DMS79 treated with DMSO at 0.1 percent for 48 hours (cell line): ENCODE results near the gene GRID2IP.
"Not testable (repeated sequence)": the region's sequence is repeated elsewhere in the genome, so short reads cannot be mapped to it uniquely, and the experiment has no call there.

Experiments
- DNase-seq: peaks from one replicate; lab custom pipeline; 2025; lab: John Stamatoyannopoulos, UW

The GRID2IP gene

DNA sequence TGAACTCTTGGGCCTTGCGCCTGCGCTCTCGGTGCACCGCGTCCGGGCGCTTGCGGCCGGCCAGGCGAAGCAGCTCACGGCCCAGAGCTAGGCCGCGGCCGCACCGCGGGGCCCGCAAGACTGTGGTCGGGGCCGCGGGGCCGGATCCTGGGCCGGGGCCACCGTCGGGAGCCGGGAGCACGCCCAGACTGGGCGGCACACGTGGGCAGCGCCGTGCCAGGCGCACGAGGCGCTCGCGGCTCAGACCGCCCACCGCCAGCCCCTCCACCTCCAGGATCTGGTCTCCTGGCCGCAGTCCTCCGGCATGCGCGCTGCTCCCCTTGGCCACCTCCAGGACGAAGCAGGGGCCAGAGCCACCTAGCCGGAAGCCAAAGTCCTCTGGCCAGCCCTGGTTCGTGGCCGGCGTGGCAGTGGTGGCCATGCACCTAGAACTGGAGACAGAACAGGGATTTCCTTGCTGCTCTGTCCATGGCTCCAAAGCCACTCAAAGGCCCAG is at the start of gene GRID2IP:
Gene GRID2IP (minus strand): TSS at position 446 of the 496 bp plus-strand sequence. CDS start 25 bp downstream, at position 421.
- DNase-seq: no peak

DNA sequence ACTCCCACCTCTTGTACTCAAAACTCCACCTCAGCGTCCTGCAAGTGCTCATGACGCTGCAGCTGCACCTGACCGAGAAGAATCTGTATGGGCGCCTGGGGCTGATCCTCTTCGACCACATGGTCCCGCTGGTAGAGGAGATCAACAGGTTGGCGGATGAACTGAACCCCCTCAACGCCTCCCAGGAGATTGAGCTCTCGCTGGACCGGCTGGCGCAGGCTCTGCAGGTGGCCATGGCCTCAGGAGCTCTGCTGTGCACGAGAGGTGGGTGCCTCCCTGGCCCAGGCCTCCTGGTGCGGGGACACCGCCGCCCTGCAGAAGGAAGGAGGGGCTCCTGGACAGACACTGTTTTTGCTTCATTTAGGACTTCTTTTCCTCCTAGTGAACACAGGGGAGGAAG is 48.8 kb upstream of the GRID2IP start:
- DNase-seq: no peak

DNA sequence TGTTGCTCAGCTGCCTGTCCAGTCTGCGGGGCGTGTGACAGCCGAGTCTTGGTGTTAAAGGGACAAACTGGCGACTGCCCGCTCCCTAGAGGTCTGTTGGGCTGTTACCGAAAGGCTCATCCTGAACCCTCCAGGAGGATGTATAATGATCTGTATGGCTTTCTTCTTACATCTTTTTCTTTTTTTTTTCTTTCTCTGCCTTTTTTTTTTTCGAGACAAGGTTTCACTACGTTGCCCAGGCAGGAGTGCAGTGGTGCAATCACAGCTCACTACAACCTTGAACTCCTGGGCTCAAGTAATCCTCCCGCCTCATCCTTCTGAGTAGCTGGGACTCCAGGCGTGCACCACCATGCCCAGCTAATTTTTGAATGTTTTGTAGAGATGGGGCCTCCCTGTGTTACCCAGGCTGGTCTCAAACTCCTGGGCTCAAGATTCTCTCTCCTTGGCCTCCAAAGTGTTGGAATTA is 39.4 kb upstream of the GRID2IP start:
- peak; percentile 19 for DNase-seq

- DNase-seq: peak; percentile 55
Measured at GRCh38 chr7:6589829-6590644, 38.8 kb upstream of the GRID2IP start, which contains the start of gene INTS15. Gene INTS15, plus strand, starts transcription at chr7:6590021. Its CDS starts 263 bp downstream, at chr7:6590284.

DNA sequence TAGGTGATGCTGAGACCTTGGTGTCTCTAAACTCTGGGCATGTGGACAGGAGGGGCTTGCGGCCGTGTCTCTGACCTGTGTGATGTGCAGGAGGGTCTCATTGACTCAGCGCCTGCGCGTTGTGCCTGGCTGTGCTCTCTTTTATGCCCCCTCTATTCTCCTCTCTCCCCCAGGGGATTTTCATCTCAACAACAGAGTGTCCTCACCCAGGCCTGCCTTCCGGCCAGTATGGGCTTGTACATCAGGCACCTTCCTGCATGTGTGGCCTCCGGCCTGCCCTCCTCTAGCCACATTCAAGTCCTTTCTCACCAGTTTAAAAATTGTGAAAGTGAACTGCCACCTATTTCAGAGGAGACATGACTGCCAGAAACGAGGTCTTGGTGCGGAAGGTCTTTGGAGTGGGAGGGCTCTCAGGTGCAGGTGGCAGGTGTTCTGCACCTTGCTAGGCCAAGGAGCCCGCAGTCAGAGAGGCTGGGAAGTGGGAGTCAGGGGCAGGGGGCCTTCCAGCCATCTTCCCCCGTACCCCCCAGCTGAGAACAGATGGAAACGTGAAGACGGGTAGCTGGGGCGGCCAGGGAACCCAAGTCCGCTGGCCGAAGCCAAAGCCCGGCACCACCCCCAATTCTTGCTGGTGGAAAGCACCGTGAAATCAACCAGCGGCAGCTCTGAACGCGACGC is 38.0 kb upstream of the GRID2IP start:
- no peak for DNase-seq

DNA sequence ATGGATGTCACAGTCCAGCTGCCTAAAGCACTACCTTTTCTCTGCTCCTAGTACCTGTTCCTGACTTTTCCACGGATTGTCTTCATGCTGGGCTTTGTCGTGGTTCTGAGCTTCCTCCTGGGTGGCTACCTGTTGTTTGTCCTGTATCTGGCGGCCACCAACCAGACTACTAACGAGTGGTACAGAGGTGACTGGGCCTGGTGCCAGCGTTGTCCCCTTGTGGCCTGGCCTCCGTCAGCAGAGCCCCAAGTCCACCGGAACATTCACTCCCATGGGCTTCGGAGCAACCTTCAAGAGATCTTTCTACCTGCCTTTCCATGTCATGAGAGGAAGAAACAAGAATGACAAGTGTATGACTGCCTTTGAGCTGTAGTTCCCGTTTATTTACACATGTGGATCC is 37.3 kb upstream of the GRID2IP start:
- DNase-seq: no peak

GRCh38 chr7:6585746-6586432 is 34.6 kb upstream of the GRID2IP start:
- not testable (repeated sequence) for DNase-seq

DNA sequence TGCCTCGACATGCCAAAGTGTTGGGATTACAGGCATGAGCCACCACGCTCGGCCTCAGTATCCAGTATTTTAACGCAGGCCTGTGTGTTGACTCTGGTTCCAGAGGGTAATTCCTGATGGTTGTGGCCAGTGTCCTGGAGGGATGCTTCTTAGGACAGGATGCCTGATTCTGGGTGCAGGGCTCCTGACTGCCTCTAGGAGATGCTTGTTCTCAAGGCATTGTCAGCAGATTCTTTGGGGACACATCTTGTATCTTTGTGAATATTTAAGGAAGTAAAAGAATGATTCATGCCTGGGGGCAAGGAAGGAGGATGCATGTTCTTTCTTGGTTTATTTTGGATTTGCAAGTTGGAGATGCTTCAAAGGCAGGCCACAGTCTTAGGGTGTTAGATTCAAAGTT is 28.2 kb upstream of the GRID2IP start:
- no peak for DNase-seq

- no peak for DNase-seq
Measured at GRCh38 chr7:6578114-6579084, 27.1 kb upstream of the GRID2IP start.

- DNase-seq: peak; percentile 80
Measured at GRCh38 chr7:6577369-6578113, 26.3 kb upstream of the GRID2IP start, which contains the start of gene ZDHHC4. Gene ZDHHC4, plus strand, starts transcription at chr7:6577454. Its CDS starts 3,108 bp downstream, at chr7:6580562.

DNA sequence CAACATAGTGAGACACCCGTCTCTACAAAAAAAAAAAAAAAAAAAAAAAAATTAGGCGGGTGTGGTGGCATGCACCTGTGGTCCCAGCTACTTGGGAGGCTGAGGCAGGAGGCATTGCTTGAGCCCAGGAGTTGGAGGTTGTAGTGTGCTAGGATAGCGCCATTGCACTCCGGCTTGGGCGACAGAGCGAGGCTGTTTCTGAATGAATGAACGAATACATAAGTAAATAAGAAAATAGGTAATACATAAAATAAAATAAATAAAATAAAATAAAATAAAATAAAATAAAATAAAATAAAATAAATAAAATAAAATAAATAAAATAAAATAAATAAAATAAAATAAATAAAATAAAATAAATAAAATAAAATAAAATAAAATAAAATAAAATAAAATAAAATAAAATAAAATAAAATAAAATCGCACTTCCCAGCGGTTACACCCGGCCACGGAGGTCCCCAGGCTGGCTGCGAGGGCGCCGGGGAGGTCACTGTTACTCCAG is 25.7 kb upstream of the GRID2IP start:
- peak; percentile 39 for DNase-seq

DNA sequence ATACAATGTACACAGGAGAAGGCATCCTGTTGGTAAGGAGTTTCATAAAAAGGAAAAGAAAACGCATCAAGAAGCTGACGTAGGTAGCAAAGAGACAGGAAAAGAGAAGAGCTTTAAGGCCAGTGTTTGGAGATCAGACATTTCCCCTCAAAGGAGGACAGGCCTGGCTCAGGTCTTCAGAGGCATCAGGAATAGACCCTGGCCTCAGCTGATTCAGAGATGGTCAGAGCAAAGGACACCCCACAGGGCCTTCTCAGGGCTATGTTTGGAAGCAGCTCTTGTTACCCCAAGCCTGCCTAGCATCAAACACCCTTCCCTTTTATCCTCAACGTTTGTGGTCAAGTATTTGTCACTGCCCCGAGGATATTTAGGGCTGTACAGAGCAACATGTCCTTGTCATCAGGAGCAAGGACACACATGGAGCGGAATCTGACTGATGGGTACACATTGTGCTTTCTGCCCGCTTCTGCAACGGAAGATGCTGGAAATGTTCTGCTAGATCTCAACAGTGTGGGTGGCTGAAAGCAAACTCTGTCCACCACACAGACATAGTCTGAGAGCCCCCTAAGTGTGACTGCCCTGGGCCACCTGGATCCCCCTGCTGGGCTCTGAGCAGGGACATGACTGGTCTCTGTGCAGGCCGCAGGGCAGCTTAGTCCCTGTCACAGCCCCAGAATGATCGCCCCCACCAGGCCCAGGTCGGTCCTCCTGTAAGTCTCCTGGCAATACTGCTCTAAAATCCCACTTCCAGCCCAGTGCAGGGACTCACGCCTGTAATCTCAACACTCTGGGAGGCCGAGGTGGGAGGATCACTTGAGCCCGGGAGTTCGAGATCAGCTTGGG is 25.0 kb upstream of the GRID2IP start:
- no peak for DNase-seq

GRCh38 chr7:6575281-6576023 is 24.2 kb upstream of the GRID2IP start:
- DNase-seq: no peak

GRCh38 chr7:6571160-6571779 is 20.0 kb upstream of the GRID2IP start:
- no peak for DNase-seq

DNA sequence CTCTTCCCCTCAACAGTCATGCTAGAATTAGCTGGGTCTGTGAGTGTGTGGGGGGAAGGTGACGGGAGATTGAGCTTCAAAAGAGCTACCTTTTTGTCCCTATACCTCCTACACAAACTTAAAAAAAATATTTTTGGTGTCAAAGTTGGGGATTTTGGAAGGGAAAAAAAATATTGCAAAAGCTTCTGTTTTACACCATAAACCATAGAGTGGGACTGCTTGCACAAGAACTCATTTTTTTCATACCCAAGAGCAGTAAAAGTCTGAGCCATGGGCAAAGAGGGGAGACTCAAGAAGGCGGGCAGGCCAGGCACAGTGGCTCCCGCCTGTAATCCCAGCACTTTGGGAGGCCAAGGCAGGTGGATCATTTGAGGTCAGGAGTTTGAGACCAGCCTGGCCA is 16.6 kb upstream of the GRID2IP start:
- DNase-seq: no peak

GRCh38 chr7:6565655-6566054 is 14.4 kb upstream of the GRID2IP start:
- no peak for DNase-seq

DNA sequence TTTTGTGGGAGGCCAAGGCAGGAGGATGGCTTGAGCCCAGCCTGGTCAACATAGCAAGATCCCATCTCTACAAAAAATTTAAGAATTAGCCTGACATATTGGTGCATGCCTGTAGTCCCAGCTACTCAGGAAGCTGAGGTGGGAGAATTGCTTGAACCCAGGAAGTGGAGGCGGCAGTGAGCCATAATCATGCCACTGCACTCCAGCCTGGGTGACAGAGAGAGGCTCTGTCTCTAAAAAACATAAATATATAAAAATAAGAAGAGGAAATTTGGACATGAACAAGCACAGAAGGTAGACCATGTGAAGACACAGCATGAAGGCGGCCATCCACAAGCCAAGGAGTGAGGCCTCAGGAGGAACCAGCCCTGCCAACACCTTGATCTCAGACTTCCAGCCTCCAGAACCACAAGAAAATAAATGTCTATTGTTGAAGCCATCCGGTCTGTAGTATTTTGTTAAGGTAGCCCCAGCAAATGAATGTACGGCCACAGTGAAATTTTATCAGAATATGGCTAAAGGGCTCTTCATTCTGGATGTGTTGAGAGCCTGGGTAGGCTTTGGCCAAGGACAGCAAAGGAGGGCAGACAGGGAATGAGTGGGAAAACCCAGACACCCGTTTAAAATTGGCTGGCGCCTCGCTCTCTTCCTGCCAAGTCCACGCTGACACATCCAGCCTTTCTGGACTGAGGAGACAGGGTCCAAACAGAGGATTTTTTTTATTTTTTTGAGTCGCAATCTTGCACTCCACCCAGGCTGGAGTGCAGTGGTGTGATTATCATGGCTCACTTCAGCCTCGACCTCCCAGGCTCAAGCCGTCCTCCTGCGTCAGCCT is 12.9 kb upstream of the GRID2IP start:
- DNase-seq: no peak
